WTC11 (cell line): ENCODE measurements around the gene NAA40. TPM values are rescaled to one million over a fixed set of nuclear protein-coding genes. Genes with fewer than 3 reads are reported as not detected.

Experiments
- ATAC-seq: fragments of 200-7000 bp; cut with Tn5 transposase; 2 replicates; pipeline ENCODE4 v1.10.0; 2021; ENCODE audit warnings: mild to moderate bottlenecking, moderate library complexity
- CTCF ChIA-PET: fragments of 300-600 bp; sonication (Branson Sonifier 250); formaldehyde crosslinking; loops from one replicate; lab custom pipeline; 2021; ENCODE audit warnings: antibody characterized with exemption; lab: Charles Lee
- POLR2A ChIA-PET: fragments of 350-600 bp; sonication (Branson Sonifier 250); formaldehyde crosslinking; loops from one replicate; lab custom pipeline; 2021; ENCODE audit warnings: antibody characterized with exemption; lab: Charles Lee
- DNase-seq: peaks from one replicate; pipeline ENCODE4 v3.0.0; 2021; ENCODE audit warnings: low spot score
- H3K27ac Mint-ChIP-seq: 2 replicates; pipeline ENCODE4 v1.8.0; 2021; ENCODE audit warnings: mixed read lengths
- H3K27me3 Mint-ChIP-seq: 2 replicates; pipeline ENCODE4 v1.8.0; 2021; ENCODE audit warnings: low read depth, mild to moderate bottlenecking, moderate library complexity, mixed read lengths
- H3K36me3 Mint-ChIP-seq: 2 replicates; pipeline ENCODE4 v1.8.0; 2021; ENCODE audit warnings: mixed read lengths
- H3K4me1 Mint-ChIP-seq: 2 replicates; pipeline ENCODE4 v1.8.0; 2022; ENCODE audit warnings: mixed read lengths
- H3K4me3 Mint-ChIP-seq: 2 replicates; pipeline ENCODE4 v1.8.0; 2021; ENCODE audit warnings: mild to moderate bottlenecking, moderate library complexity, mixed read lengths
- H3K9me3 Mint-ChIP-seq: 2 replicates; pipeline ENCODE4 v1.8.0; 2021; ENCODE audit warnings: mixed read lengths
- GRHL2 ChIP-seq: fragments of 250-450 bp; sonication (Bioruptor Pico); IDR thresholded peaks from 2 replicates; pipeline ENCODE4 v1.8.0; 2022; ENCODE audit warnings: mild to moderate bottlenecking, moderate library complexity; ENCODE audit not compliant: insufficient replicate concordance, severe bottlenecking
- MYBL2 ChIP-seq: sonication (generic); formaldehyde crosslinking; IDR thresholded peaks from 2 replicates; pipeline ENCODE4 v1.8.1; 2023; ENCODE audit warnings: mild to moderate bottlenecking, moderate library complexity, missing genetic modification reagents
- NR1H2 ChIP-seq: sonication (generic); formaldehyde crosslinking; IDR thresholded peaks from 2 replicates; pipeline ENCODE4 v1.9.0; 2021; ENCODE audit warnings: mild to moderate bottlenecking, moderate library complexity, missing genetic modification reagents
- OVOL2 ChIP-seq: fragments of 250-450 bp; sonication (Bioruptor Pico); IDR thresholded peaks from 2 replicates; pipeline ENCODE4 v1.9.0; 2021; ENCODE audit warnings: mild to moderate bottlenecking, borderline replicate concordance
- TCF7 ChIP-seq: sonication (generic); formaldehyde crosslinking; IDR thresholded peaks from 2 replicates; pipeline ENCODE4 v1.8.0; 2022; ENCODE audit warnings: mild to moderate bottlenecking, low read depth, missing genetic modification reagents, moderate library complexity
- ZNF671 ChIP-seq: fragments of 250-450 bp; sonication (Bioruptor Pico); IDR thresholded peaks from 2 replicates; pipeline ENCODE4 v1.8.0; 2021; ENCODE audit warnings: mild to moderate bottlenecking
- total RNA-seq: library from RNA; stranded (reverse); gene quantifications from 3 replicates; pipeline ENCODE4 v1.2.3, GENCODE V29; 2021
- TF ChIP-seq, protein P1 (sequence below): sonication (generic); formaldehyde crosslinking; IDR thresholded peaks from 2 replicates; pipeline ENCODE4 v1.8.1; 2023; ENCODE audit warnings: mild to moderate bottlenecking, moderate library complexity, missing genetic modification reagents
- TF ChIP-seq, protein P2 (sequence below): fragments of 200-600 bp; IDR thresholded peaks from 2 replicates; pipeline ENCODE4 v1.8.0; 2022; ENCODE audit warnings: antibody characterized with exemption
- TF ChIP-seq, protein P3 (sequence below): sonication (generic); formaldehyde crosslinking; IDR thresholded peaks from 2 replicates; pipeline ENCODE4 v1.8.0; 2022; ENCODE audit warnings: mild to moderate bottlenecking, missing genetic modification reagents
- TF ChIP-seq, protein P4 (sequence below): sonication (generic); formaldehyde crosslinking; IDR thresholded peaks from 2 replicates; pipeline ENCODE4 v1.8.1; 2023; ENCODE audit warnings: mild to moderate bottlenecking, missing genetic modification reagents
- TF ChIP-seq, protein P5 (sequence below): sonication (generic); formaldehyde crosslinking; IDR thresholded peaks from 2 replicates; pipeline ENCODE4 v1.8.1; 2023; ENCODE audit warnings: mild to moderate bottlenecking, missing genetic modification reagents
- TF ChIP-seq, protein P6 (sequence below): sonication (generic); formaldehyde crosslinking; IDR thresholded peaks from 2 replicates; pipeline ENCODE4 v1.8.1; 2022; ENCODE audit warnings: mild to moderate bottlenecking, missing genetic modification reagents, moderate library complexity, borderline replicate concordance
- TF ChIP-seq, protein P7 (sequence below): sonication (generic); formaldehyde crosslinking; IDR thresholded peaks from 2 replicates; pipeline ENCODE4 v1.8.0; 2022; ENCODE audit warnings: mild to moderate bottlenecking, missing genetic modification reagents

The NAA40 gene
- total RNA-seq, 1 experiment from 2014 or later: 31.8 TPM

DNA sequence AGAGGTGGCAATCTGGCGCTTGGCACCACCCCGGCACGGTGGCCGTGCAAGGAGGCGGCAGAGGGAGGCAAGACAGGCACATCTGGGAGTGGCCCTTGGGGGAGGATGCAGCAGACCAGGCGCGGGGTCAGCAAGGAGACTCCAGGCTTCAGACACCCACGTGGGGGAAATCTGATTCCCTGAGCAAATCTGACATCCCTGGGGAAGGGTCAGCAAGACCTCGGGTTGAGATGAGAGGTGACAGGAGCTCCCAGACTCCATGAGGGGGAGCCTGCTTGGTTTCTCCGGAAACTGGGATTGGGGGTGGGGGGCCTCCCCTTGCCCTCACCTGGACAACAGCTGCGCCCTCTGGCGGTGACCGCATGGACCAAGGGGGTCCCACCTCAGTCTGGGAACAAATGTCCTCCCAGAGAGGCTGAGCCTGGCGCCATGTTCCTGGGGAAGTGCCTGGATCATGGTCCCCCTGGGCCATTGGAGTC, 17.8 kb upstream of the NAA40 start (continued):
- TF ChIP-seq, protein P1, sequence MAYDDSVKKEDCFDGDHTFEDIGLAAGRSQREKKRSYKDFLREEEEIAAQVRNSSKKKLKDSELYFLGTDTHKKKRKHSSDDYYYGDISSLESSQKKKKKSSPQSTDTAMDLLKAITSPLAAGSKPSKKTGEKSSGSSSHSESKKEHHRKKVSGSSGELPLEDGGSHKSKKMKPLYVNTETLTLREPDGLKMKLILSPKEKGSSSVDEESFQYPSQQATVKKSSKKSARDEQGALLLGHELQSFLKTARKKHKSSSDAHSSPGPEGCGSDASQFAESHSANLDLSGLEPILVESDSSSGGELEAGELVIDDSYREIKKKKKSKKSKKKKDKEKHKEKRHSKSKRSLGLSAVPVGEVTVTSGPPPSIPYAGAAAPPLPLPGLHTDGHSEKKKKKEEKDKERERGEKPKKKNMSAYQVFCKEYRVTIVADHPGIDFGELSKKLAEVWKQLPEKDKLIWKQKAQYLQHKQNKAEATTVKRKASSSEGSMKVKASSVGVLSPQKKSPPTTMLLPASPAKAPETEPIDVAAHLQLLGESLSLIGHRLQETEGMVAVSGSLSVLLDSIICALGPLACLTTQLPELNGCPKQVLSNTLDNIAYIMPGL: 0 out of 2 replicates have a peak, but pooled peaks have one; percentile 82
- TF ChIP-seq OVOL2 (CRISPR knock-in tag): no peak
- TF ChIP-seq ZNF671 (CRISPR knock-in tag): no peak
- TF ChIP-seq, protein P2, sequence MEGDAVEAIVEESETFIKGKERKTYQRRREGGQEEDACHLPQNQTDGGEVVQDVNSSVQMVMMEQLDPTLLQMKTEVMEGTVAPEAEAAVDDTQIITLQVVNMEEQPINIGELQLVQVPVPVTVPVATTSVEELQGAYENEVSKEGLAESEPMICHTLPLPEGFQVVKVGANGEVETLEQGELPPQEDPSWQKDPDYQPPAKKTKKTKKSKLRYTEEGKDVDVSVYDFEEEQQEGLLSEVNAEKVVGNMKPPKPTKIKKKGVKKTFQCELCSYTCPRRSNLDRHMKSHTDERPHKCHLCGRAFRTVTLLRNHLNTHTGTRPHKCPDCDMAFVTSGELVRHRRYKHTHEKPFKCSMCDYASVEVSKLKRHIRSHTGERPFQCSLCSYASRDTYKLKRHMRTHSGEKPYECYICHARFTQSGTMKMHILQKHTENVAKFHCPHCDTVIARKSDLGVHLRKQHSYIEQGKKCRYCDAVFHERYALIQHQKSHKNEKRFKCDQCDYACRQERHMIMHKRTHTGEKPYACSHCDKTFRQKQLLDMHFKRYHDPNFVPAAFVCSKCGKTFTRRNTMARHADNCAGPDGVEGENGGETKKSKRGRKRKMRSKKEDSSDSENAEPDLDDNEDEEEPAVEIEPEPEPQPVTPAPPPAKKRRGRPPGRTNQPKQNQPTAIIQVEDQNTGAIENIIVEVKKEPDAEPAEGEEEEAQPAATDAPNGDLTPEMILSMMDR: peak; percentile 82
- TF ChIP-seq, all 79 proteins: peak for 7

DNA sequence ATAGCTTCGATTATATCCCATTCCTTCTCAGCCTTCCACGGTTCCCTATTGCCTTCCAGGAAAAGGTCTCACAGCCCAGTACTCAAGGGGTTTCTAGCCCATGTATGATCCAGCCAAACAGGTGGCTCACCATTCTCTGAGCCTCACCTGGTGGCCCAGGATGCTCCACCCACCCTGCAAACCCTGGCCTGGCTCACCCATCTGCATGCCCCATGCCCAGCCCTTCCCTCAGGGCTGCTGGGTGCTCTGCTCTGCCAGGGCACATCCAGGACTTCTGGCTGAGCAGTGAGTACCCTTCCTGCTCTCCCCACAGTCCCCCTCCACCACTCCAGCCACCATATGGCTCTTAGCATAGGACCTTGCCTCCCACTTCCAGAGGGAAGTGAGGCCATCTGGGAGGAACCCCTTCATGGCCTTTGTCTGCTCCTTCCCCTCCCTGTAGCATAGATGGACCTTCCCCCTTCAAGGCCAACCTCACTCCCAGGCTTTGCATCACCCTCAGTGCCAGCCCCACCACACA, 16.1 kb upstream of the NAA40 start:
- peaks cover 45% of the 10 kb centered on the region for H3K27me3 Mint-ChIP-seq
- no peak overlapping the region for H3K27ac Mint-ChIP-seq
- no peaks in the 10 kb centered on the region for H3K36me3 Mint-ChIP-seq
- TF ChIP-seq, protein P3, sequence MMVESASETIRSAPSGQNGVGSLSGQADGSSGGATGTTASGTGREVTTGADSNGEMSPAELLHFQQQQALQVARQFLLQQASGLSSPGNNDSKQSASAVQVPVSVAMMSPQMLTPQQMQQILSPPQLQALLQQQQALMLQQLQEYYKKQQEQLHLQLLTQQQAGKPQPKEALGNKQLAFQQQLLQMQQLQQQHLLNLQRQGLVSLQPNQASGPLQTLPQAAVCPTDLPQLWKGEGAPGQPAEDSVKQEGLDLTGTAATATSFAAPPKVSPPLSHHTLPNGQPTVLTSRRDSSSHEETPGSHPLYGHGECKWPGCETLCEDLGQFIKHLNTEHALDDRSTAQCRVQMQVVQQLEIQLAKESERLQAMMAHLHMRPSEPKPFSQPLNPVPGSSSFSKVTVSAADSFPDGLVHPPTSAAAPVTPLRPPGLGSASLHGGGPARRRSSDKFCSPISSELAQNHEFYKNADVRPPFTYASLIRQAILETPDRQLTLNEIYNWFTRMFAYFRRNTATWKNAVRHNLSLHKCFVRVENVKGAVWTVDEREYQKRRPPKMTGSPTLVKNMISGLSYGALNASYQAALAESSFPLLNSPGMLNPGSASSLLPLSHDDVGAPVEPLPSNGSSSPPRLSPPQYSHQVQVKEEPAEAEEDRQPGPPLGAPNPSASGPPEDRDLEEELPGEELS (CRISPR knock-in tag): no peak
- TF ChIP-seq, protein P4, sequence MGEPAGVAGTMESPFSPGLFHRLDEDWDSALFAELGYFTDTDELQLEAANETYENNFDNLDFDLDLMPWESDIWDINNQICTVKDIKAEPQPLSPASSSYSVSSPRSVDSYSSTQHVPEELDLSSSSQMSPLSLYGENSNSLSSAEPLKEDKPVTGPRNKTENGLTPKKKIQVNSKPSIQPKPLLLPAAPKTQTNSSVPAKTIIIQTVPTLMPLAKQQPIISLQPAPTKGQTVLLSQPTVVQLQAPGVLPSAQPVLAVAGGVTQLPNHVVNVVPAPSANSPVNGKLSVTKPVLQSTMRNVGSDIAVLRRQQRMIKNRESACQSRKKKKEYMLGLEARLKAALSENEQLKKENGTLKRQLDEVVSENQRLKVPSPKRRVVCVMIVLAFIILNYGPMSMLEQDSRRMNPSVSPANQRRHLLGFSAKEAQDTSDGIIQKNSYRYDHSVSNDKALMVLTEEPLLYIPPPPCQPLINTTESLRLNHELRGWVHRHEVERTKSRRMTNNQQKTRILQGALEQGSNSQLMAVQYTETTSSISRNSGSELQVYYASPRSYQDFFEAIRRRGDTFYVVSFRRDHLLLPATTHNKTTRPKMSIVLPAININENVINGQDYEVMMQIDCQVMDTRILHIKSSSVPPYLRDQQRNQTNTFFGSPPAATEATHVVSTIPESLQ (CRISPR knock-in tag): no peak
- TF ChIP-seq, protein P5, sequence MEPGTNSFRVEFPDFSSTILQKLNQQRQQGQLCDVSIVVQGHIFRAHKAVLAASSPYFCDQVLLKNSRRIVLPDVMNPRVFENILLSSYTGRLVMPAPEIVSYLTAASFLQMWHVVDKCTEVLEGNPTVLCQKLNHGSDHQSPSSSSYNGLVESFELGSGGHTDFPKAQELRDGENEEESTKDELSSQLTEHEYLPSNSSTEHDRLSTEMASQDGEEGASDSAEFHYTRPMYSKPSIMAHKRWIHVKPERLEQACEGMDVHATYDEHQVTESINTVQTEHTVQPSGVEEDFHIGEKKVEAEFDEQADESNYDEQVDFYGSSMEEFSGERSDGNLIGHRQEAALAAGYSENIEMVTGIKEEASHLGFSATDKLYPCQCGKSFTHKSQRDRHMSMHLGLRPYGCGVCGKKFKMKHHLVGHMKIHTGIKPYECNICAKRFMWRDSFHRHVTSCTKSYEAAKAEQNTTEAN (CRISPR knock-in tag): no peak
- TF ChIP-seq GRHL2 (CRISPR knock-in tag): no peak
- TF ChIP-seq, protein P6, sequence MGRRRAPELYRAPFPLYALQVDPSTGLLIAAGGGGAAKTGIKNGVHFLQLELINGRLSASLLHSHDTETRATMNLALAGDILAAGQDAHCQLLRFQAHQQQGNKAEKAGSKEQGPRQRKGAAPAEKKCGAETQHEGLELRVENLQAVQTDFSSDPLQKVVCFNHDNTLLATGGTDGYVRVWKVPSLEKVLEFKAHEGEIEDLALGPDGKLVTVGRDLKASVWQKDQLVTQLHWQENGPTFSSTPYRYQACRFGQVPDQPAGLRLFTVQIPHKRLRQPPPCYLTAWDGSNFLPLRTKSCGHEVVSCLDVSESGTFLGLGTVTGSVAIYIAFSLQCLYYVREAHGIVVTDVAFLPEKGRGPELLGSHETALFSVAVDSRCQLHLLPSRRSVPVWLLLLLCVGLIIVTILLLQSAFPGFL: no peak
- no peak for TF ChIP-seq NR1H2
- TF ChIP-seq MYBL2: no peak
- no peak for TF ChIP-seq TCF7 (CRISPR knock-in tag)
- TF ChIP-seq, protein P7, sequence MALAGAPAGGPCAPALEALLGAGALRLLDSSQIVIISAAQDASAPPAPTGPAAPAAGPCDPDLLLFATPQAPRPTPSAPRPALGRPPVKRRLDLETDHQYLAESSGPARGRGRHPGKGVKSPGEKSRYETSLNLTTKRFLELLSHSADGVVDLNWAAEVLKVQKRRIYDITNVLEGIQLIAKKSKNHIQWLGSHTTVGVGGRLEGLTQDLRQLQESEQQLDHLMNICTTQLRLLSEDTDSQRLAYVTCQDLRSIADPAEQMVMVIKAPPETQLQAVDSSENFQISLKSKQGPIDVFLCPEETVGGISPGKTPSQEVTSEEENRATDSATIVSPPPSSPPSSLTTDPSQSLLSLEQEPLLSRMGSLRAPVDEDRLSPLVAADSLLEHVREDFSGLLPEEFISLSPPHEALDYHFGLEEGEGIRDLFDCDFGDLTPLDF (CRISPR knock-in tag): no peak
- H3K9me3 Mint-ChIP-seq: no peaks in the 10 kb centered on the region; the same call in none of the 2 replicates
- no peak overlapping the region for H3K4me3 Mint-ChIP-seq
- DNase-seq (no peak), ATAC-seq (no peak)
- H3K4me1 Mint-ChIP-seq: peaks cover 15% of the 10 kb centered on the region
- POLR2A ChIA-PET: no interaction called here
- CTCF ChIA-PET: interaction anchor here (4.2 kb wide), 1 partner anchor 12 kb away, joined by 48 read pairs; no protein-coding TSS in a partner anchor
